22Rv1 (cell line): ENCODE measurements around the gene SSH3.

Experiments used
- ZFX ChIP-seq: fragments of 450-650 bp; IDR thresholded peaks from 2 replicates; pipeline ENCODE4 v1.6.1; 2017; ENCODE audit warnings: antibody characterized with exemption, borderline replicate concordance
- TF ChIP-seq, protein P1 (sequence below): fragments of 450-650 bp; IDR thresholded peaks from 2 replicates; pipeline ENCODE4 v1.5.1; 2017; ENCODE audit warnings: mild to moderate bottlenecking

DNA sequence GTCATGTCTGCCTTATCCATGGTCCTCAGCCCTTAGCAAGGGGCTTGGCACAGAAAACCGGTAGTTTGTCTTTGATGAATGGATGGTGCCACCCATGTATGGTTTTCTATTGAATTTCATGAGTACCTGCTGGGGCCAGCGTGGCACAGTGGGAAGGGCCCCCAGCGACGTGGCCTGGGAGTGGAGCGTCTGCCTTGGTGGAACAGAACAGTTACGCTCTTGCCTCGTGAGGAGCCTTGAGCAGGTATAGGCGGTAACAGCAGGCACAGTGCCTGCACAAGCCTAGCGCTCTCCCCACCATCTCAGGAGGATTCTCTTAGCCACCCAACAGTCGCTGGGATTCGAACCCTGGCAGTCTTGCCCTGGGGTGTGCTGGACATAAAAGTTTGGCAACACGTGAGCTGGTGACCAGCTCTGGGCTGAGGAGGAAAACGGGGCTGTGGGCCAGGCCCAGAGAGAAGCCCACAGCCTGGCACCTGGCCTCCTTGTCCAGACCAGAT lies 3.0 kb upstream of the SSH3 start:
- TF ChIP-seq ZFX, result no peak
- TF ChIP-seq, protein P1, sequence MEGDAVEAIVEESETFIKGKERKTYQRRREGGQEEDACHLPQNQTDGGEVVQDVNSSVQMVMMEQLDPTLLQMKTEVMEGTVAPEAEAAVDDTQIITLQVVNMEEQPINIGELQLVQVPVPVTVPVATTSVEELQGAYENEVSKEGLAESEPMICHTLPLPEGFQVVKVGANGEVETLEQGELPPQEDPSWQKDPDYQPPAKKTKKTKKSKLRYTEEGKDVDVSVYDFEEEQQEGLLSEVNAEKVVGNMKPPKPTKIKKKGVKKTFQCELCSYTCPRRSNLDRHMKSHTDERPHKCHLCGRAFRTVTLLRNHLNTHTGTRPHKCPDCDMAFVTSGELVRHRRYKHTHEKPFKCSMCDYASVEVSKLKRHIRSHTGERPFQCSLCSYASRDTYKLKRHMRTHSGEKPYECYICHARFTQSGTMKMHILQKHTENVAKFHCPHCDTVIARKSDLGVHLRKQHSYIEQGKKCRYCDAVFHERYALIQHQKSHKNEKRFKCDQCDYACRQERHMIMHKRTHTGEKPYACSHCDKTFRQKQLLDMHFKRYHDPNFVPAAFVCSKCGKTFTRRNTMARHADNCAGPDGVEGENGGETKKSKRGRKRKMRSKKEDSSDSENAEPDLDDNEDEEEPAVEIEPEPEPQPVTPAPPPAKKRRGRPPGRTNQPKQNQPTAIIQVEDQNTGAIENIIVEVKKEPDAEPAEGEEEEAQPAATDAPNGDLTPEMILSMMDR, result no peak
